HEK293 (cell line): ENCODE measurements around the gene IL1RAP.

Source experiments
- ATF2 ChIP-seq: fragments of 450-650 bp; formaldehyde crosslinking; IDR thresholded peaks from 2 replicates; pipeline ENCODE4 v1.5.1; 2016; ENCODE audit warnings: missing biosample characterization, missing genetic modification characterization, low read depth
- CTCF ChIP-seq: fragments of 450-650 bp; formaldehyde crosslinking; IDR thresholded peaks from 2 replicates; pipeline ENCODE4 v1.5.1; 2016; ENCODE audit warnings: missing biosample characterization, missing genetic modification characterization
- HOXA7 ChIP-seq: sonication (generic); formaldehyde crosslinking; IDR thresholded peaks from 2 replicates; pipeline ENCODE4 v1.8.1; 2022; ENCODE audit warnings: missing genetic modification reagents, borderline replicate concordance
- KLF1 ChIP-seq: fragments of 450-650 bp; formaldehyde crosslinking; IDR thresholded peaks from 2 replicates; pipeline ENCODE4 v1.5.1; 2016; ENCODE audit warnings: missing biosample characterization, missing genetic modification characterization
- KLF9 ChIP-seq: fragments of 450-650 bp; formaldehyde crosslinking; IDR thresholded peaks from 2 replicates; pipeline ENCODE4 v1.5.1; 2016; ENCODE audit warnings: missing biosample characterization, missing genetic modification characterization, low read depth
- ZBTB17 ChIP-seq: fragments of 450-650 bp; formaldehyde crosslinking; IDR thresholded peaks from 2 replicates; pipeline ENCODE4 v1.5.1; 2016; ENCODE audit warnings: missing biosample characterization, missing genetic modification characterization
- ZBTB26 ChIP-seq: fragments of 450-650 bp; formaldehyde crosslinking; optimal IDR thresholded peaks from 2 replicates; pipeline ENCODE3; 2016; ENCODE audit warnings: missing biosample characterization, mild to moderate bottlenecking, missing genetic modification characterization
- ZBTB8A ChIP-seq: fragments of 450-650 bp; formaldehyde crosslinking; IDR thresholded peaks from 2 replicates; pipeline ENCODE4 v1.5.1; 2016; ENCODE audit warnings: missing biosample characterization, missing genetic modification characterization
- ZNF175 ChIP-seq: fragments of 450-650 bp; formaldehyde crosslinking; IDR thresholded peaks from 2 replicates; pipeline ENCODE4 v1.5.1; 2016; ENCODE audit warnings: missing biosample characterization, missing genetic modification characterization
- ZNF335 ChIP-seq: fragments of 450-650 bp; formaldehyde crosslinking; conservative IDR thresholded peaks from 2 replicates; pipeline ENCODE4 v1.5.1; 2016; ENCODE audit warnings: missing biosample characterization, missing genetic modification characterization
- ZNF37A ChIP-seq: fragments of 450-650 bp; IDR thresholded peaks from 2 replicates; pipeline ENCODE4 v1.5.1; 2018; ENCODE audit warnings: missing biosample characterization, missing genetic modification characterization

GRCh38 chr3:190588570-190588969 is 74.7 kb downstream of the IL1RAP start:
- TF ChIP-seq ZNF175 (no peak), KLF9 (tag by site-specific recombination) (no peak), KLF1 (tag by site-specific recombination) (no peak), ZBTB8A (no peak), HOXA7 (CRISPR knock-in tag) (no peak), ZBTB17 (no peak), ZNF335 (no peak), ZNF37A (tag by site-specific recombination) (no peak), CTCF (no peak), ATF2 (tag by site-specific recombination) (no peak), ZBTB26 (tag by site-specific recombination) (no peak)
